H1 (cell line): ENCODE results near the gene NPR1. TPM values are rescaled to one million over a fixed set of nuclear protein-coding genes. Genes with fewer than 3 reads are reported as not detected.

Source experiments
- CTCF ChIA-PET: fragments of 300-600 bp; sonication (Branson Sonifier 250); formaldehyde crosslinking; loops from one replicate; lab custom pipeline; 2021; ENCODE audit not compliant: partially characterized antibody; lab: Charles Lee
- POLR2A ChIA-PET: fragments of 300-600 bp; sonication (Branson Sonifier 250); formaldehyde crosslinking; loops from one replicate; lab custom pipeline; 2021; ENCODE audit warnings: inconsistent platforms; ENCODE audit not compliant: partially characterized antibody; lab: Charles Lee
- DNase-seq, 2 experiments: peaks; one replicate each; pipeline versions ENCODE4 v3.0.0 to v3.0.0-alpha.2; 2010 to 2022; ENCODE audit warnings: low spot score in 2 of 2, low read depth in 1 of 2, mixed read lengths in 1 of 2
- FAIRE-seq: peaks from 2 replicates; lab custom pipeline; 2011; peaks lifted over from hg19 to GRCh38; lab: Jason Lieb, UNC
- H2AFZ ChIP-seq: 2 replicates; pipeline ENCODE4 v1.8.1; 2012; ENCODE audit warnings: low read length, inconsistent platforms
- H2AK5ac ChIP-seq: 2 replicates; pipeline ENCODE4 v1.6.1; 2013; ENCODE audit warnings: low read depth, low read length
- H2BK120ac ChIP-seq: replicated peaks from 2 replicates; pipeline ENCODE3; 2013; ENCODE audit warnings: low read depth, low read length, inconsistent platforms
- H2BK12ac ChIP-seq: 2 replicates; pipeline ENCODE4 v1.6.1; 2013; ENCODE audit warnings: low read depth, low read length
- H2BK15ac ChIP-seq: 2 replicates; pipeline ENCODE4 v1.6.1; 2013; ENCODE audit warnings: low read length
- H2BK20ac ChIP-seq: 2 replicates; pipeline ENCODE4 v1.6.1; 2013; ENCODE audit warnings: low read length
- H2BK5ac ChIP-seq: 2 replicates; pipeline ENCODE4 v1.6.1; 2013; ENCODE audit warnings: low read depth, low read length
- H3K14ac ChIP-seq: 2 replicates; pipeline ENCODE4 v1.6.1; 2013; ENCODE audit warnings: inconsistent platforms; ENCODE audit not compliant: insufficient read length
- H3K18ac ChIP-seq: 2 replicates; pipeline ENCODE4 v1.6.1; 2013; ENCODE audit warnings: low read length; ENCODE audit errors: extremely low read depth
- H3K23ac ChIP-seq: 2 replicates; pipeline ENCODE4 v1.6.1; 2013; ENCODE audit warnings: inconsistent platforms; ENCODE audit not compliant: insufficient read length
- H3K23me2 ChIP-seq: 2 replicates; pipeline ENCODE4 v1.6.1; 2013; ENCODE audit warnings: low read depth, low read length
- H3K27ac ChIP-seq: 2 replicates; pipeline ENCODE4 v1.6.1; 2011; ENCODE audit warnings: low read depth, low read length, inconsistent platforms
- H3K27me3 ChIP-seq, 4 experiments: replicated peaks in 1 of 4; 1 replicate in 1 of 4; 2 replicates in 3 of 4; pipeline versions ENCODE4 v1.6.1 to v1.8.1; 2011 to 2013; ENCODE audit warnings: low read length in 3 of 4, mild to moderate bottlenecking in 3 of 4, inconsistent platforms in 2 of 4, mixed read lengths in 2 of 4, moderate library complexity in 1 of 4; ENCODE audit not compliant: control insufficient read depth in 3 of 4, insufficient read depth in 3 of 4; ENCODE audit errors: extremely low read depth in 1 of 4
- H3K36me3 ChIP-seq, 4 experiments: 2 replicates each; pipeline versions ENCODE4 v1.6.1 to v1.8.1; 2011 to 2013; ENCODE audit warnings: mild to moderate bottlenecking in 4 of 4, low read length in 3 of 4, moderate library complexity in 2 of 4, control low read depth in 1 of 4, inconsistent platforms in 1 of 4; ENCODE audit not compliant: insufficient read depth in 4 of 4, control insufficient read depth in 2 of 4
- H3K4ac ChIP-seq: replicated peaks from 2 replicates; pipeline ENCODE3; 2013; ENCODE audit warnings: low read length, low read depth, mixed read lengths, inconsistent platforms; ENCODE audit not compliant: insufficient read length
- H3K4me1 ChIP-seq, 4 experiments: replicated peaks in 1 of 4; 1 replicate in 1 of 4; 2 replicates in 3 of 4; pipeline versions ENCODE4 v1.6.1 to v1.8.1; 2011 to 2013; ENCODE audit warnings: low read length in 3 of 4, inconsistent platforms in 2 of 4, mixed read lengths in 1 of 4; ENCODE audit not compliant: insufficient read depth in 4 of 4, control insufficient read depth in 3 of 4
- H3K4me2 ChIP-seq, 2 experiments: 2 replicates each; pipeline versions ENCODE4 v1.6.1 to v1.8.1; 2011 to 2013; ENCODE audit warnings: low read depth in 2 of 2, low read length in 2 of 2, control low read depth in 1 of 2, inconsistent platforms in 1 of 2, mild to moderate bottlenecking in 1 of 2; ENCODE audit not compliant: insufficient read depth in 1 of 2
- H3K4me3 ChIP-seq, 4 experiments: fragments of 200-600, 300-600 bp in 1 of 4; sonication (generic), shearing (Covaris generic), sonication (Bioruptor Twin) in 1 of 4; 2 replicates each; pipeline versions ENCODE4 v1.5.1 to v1.8.1; 2011 to 2016; ENCODE audit warnings: low read length in 4 of 4, low read depth in 3 of 4, control low read depth in 2 of 4, inconsistent platforms in 2 of 4, mild to moderate bottlenecking in 2 of 4, mixed read lengths in 1 of 4, moderate library complexity in 1 of 4; ENCODE audit not compliant: insufficient read depth in 2 of 4; ENCODE audit errors: extremely low read depth in 1 of 4
- H3K56ac ChIP-seq: replicated peaks from 2 replicates; pipeline ENCODE3; 2013; ENCODE audit warnings: low read depth, mild to moderate bottlenecking, mixed read lengths, low read length, inconsistent platforms; ENCODE audit not compliant: insufficient read length
- H3K79me1 ChIP-seq: 2 replicates; pipeline ENCODE4 v1.6.1; 2013; ENCODE audit warnings: low read depth, low read length, control low read depth
- H3K79me2 ChIP-seq, 2 experiments: 2 replicates each; pipeline versions ENCODE4 v1.6.1 to v1.8.1; 2012 to 2013; ENCODE audit warnings: low read length in 2 of 2, mild to moderate bottlenecking in 2 of 2, inconsistent platforms in 1 of 2; ENCODE audit not compliant: insufficient read depth in 2 of 2, control insufficient read depth in 1 of 2
- H3K9ac ChIP-seq, 4 experiments: replicated peaks in 1 of 4; 1 replicate in 1 of 4; 2 replicates in 3 of 4; pipeline versions ENCODE4 v1.6.1 to v1.8.1; 2011 to 2013; ENCODE audit warnings: low read depth in 3 of 4, low read length in 3 of 4, control low read depth in 2 of 4, mild to moderate bottlenecking in 2 of 4, moderate library complexity in 2 of 4, inconsistent platforms in 1 of 4; ENCODE audit errors: extremely low read depth in 1 of 4
- H3K9me3 ChIP-seq, 2 experiments: 2 replicates each; pipeline versions ENCODE4 v1.6.1 to v1.8.1; 2012 to 2013; ENCODE audit warnings: mild to moderate bottlenecking in 2 of 2, moderate library complexity in 2 of 2, control low read depth in 1 of 2, inconsistent platforms in 1 of 2, low read depth in 1 of 2, low read length in 1 of 2, mixed read lengths in 1 of 2; ENCODE audit not compliant: insufficient read depth in 2 of 2
- H4K20me1 ChIP-seq, 2 experiments: replicated peaks in 1 of 2; 2 replicates each; pipeline versions ENCODE3 to v1.8.1; 2011 to 2013; ENCODE audit warnings: inconsistent platforms in 2 of 2, low read length in 2 of 2, mild to moderate bottlenecking in 1 of 2; ENCODE audit not compliant: insufficient read depth in 2 of 2, control insufficient read depth in 1 of 2
- H4K5ac ChIP-seq: 2 replicates; pipeline ENCODE4 v1.6.1; 2013; ENCODE audit warnings: low read length, low read depth, mixed read lengths, inconsistent platforms; ENCODE audit not compliant: insufficient read length
- H4K8ac ChIP-seq: 2 replicates; pipeline ENCODE4 v1.8.0; 2013; ENCODE audit warnings: mild to moderate bottlenecking, moderate library complexity, low read length, inconsistent platforms; ENCODE audit not compliant: insufficient read depth; ENCODE audit errors: extremely low read depth
- H4K91ac ChIP-seq: replicated peaks from 2 replicates; pipeline ENCODE3; 2013; ENCODE audit warnings: low read length, mixed read lengths, inconsistent platforms; ENCODE audit not compliant: insufficient read length
- POLR2A ChIP-seq, 2 experiments: IDR thresholded peaks; 1 replicate in 1 of 2; 2 replicates in 1 of 2; pipeline ENCODE4 v1.6.1; 2011; ENCODE audit warnings: low read depth in 2 of 2, low read length in 2 of 2, mild to moderate bottlenecking in 2 of 2; ENCODE audit errors: control extremely low read depth in 1 of 2
- POLR2AphosphoS5 ChIP-seq: IDR thresholded peaks from 2 replicates; pipeline ENCODE4 v1.6.1; 2011; ENCODE audit warnings: low read depth, low read length
- SUZ12 ChIP-seq: fragments of 200-600 bp; sonication (generic); IDR thresholded peaks from 2 replicates; pipeline ENCODE4 v1.6.1; 2012; ENCODE audit warnings: mild to moderate bottlenecking, inconsistent platforms, low read length, moderate library complexity, mixed read lengths
- WGBS, 2 experiments: shearing (Covaris generic) in 1 of 2; methylation state at CpG; one replicate each; pipeline versions ENCODE4 v1.1.6 to v1.1.7; 2013 to 2015; ENCODE audit warnings: low lambda C conversion rate in 2 of 2, mixed read lengths in 2 of 2, inconsistent platforms in 1 of 2, low coverage in 1 of 2, missing lambda C conversion rate in 1 of 2; ENCODE audit not compliant: insufficient replicate concordance in 2 of 2, insufficient coverage in 1 of 2, insufficient read length in 1 of 2; ENCODE audit errors: extremely low coverage in 1 of 2, missing lambda C conversion rate in 1 of 2; 5-methylcytosine and 5-hydroxymethylcytosine counted together
- polyA plus RNA-seq, 7 experiments: library from polyadenylated mRNA; depleted of rRNA in 3 of 7; stranded (reverse) in 5 of 7; unstranded in 2 of 7; fragments of >200 nt in 5 of 7; fragments of 200-250 nt in 2 of 7; gene quantifications; 1 replicate in 5 of 7; 2 replicates in 1 of 7; 4 replicates in 1 of 7; pipeline versions ENCODE4 v1.2.1 to v1.2.3, GENCODE V29; 2011 to 2013; ENCODE audit warnings: missing spikeins in 2 of 7, mixed read lengths in 2 of 7
- total RNA-seq: library from RNA; stranded (reverse); fragmentation: NEBNext Ultra II Directional; extraction: Animal tissue kit (Norgen Biotek cat#: 25700); gene quantifications from 2 replicates; pipeline ENCODE4 v1.2.1, GENCODE V29; 2021

NPR1 gene
- total and polyA plus RNA-seq, 2 of the 8 experiments (the other 6 are each of a cell fraction or from before 2014, with no cell fraction given) = 11.7 to 13.2 TPM

GRCh38 chr1:153640861-153641260, 37.6 kb upstream of the NPR1 start:
- H2BK15ac ChIP-seq = no peak overlapping the region
- CTCF ChIA-PET = interaction anchor here (1.4 to 5.4 kb wide), 2 partner anchors 12 to 68 kb away, joined by 4 to 28 read pairs; partner anchors contain the start of genes S100A1 and S100A13
- no peak overlapping the region for H3K4ac ChIP-seq
- FAIRE-seq (no peak), DNase-seq (no peak)
- H3K79me2 ChIP-seq = peaks cover 0 to 32% of the 10 kb centered on the region in 2 experiments; a peak in 2 of 4 replicates
- H2AK5ac ChIP-seq = no peak overlapping the region
- H3K4me1 ChIP-seq = no peaks in the 10 kb centered on the region
- H3K27ac ChIP-seq = no peak overlapping the region
- no peak overlapping the region for H2AFZ ChIP-seq
- H2BK120ac ChIP-seq = no peak overlapping the region
- H3K18ac ChIP-seq = no peak overlapping the region
- WGBS, 2 experiments = 87% methylated on average over 6 of the region's 6 CpGs; no CpG with 5 or more reads in 1 of the 2 experiments
- no peak overlapping the region for H2BK20ac ChIP-seq
- H3K56ac ChIP-seq = no peak overlapping the region
- POLR2A ChIA-PET = interaction anchor here (0.9 to 16.2 kb wide), 6 partner anchors 8 to 77 kb away, joined by 3 to 343 read pairs (median 6); partner anchors contain the start of genes ILF2, S100A1, S100A13 and SNAPIN
- no peak overlapping the region for H3K14ac ChIP-seq
- H3K27me3 ChIP-seq = no peaks in the 10 kb centered on the region
- no peak overlapping the region for H2BK12ac ChIP-seq
- H3K36me3 ChIP-seq = peaks cover 63 to 99% (median 89%) of the 10 kb centered on the region in 4 experiments
- peak in 1 of 2 experiments; percentile 36; a peak in 1 of 3 replicates for TF ChIP-seq POLR2A (IDR thresholded peaks at IDR 0.05; ENCODE audit: control extremely low read depth in 1 of 2, low read depth in 2 of 2, low read length in 2 of 2)
- TF ChIP-seq SUZ12 = no peak
- TF ChIP-seq POLR2AphosphoS5 = peak; percentile 52
- peaks cover 4 to 8% of the 10 kb centered on the region in 2 experiments for H4K20me1 ChIP-seq
- H3K23ac ChIP-seq = no peak overlapping the region
- no peaks in the 10 kb centered on the region for H3K79me1 ChIP-seq
- no peaks in the 10 kb centered on the region for H3K23me2 ChIP-seq
- H3K9ac ChIP-seq = no peak overlapping the region
- no peak overlapping the region for H4K91ac ChIP-seq
- H2BK5ac ChIP-seq = no peak overlapping the region
- H3K4me3 ChIP-seq = no peak overlapping the region
- H4K8ac ChIP-seq = no peak overlapping the region
- no peak overlapping the region for H3K4me2 ChIP-seq
- no peak overlapping the region for H4K5ac ChIP-seq
- H3K9me3 ChIP-seq = no peaks in the 10 kb centered on the region
